Testis (tissue), 3 donors: Measurements from ENCODE around the gene ABLIM3. TPM values are rescaled to one million over a fixed set of nuclear protein-coding genes. Genes with fewer than 3 reads are reported as not detected.
A peak's percentile ranks its signal among the peaks of the same experiment; 100 is the strongest.

Source experiments
- DNase-seq: peaks from one replicate; pipeline ENCODE4 v3.0.0-alpha.2; 2019
- H3K27ac ChIP-seq, 2 donors: fragments of 200-600 bp; sonication (generic); one replicate each; pipeline ENCODE4 v1.5.1; 2019
- H3K27me3 ChIP-seq: fragments of 200-600 bp; sonication (generic); one replicate; pipeline ENCODE4 v1.5.1; 2019
- H3K36me3 ChIP-seq: fragments of 200-600 bp; sonication (generic); one replicate; pipeline ENCODE4 v1.5.1; 2017; ENCODE audit warnings: low read depth; ENCODE audit errors: missing control alignments
- H3K4me1 ChIP-seq: fragments of 200-600 bp; sonication (generic); one replicate; pipeline ENCODE4 v1.5.1; 2019
- H3K4me3 ChIP-seq, 2 donors: fragments of 200-600 bp; sonication (generic); one replicate each; pipeline ENCODE4 v1.5.1; 2017 to 2019
- H3K9me3 ChIP-seq: fragments of 200-600 bp; sonication (generic); one replicate; pipeline ENCODE4 v1.5.1; 2017
- POLR2A ChIP-seq: fragments of 450-650 bp; IDR thresholded peaks from one replicate; pipeline ENCODE4 v1.6.1; 2017; ENCODE audit warnings: antibody characterized with exemption, mild to moderate bottlenecking, moderate library complexity
- WGBS, 2 donors: methylation state at CpG; one replicate each; pipeline ENCODE4 v1.1.5; 2018; 5-methylcytosine and 5-hydroxymethylcytosine counted together
- intact Hi-C: fragments of 100-400 bp; cut with DNase I; formaldehyde crosslinking; loops from one replicate; pipeline ENCODE4 v1.15.1; 2023; ENCODE audit warnings: low total_unique reads
- polyA plus RNA-seq: library from polyadenylated mRNA; stranded (reverse); fragments of 350-450 nt; fragmentation: Illumina TruSeq; extraction: RNeasy Lipid Tissue Mini Kit (QIAGEN cat#74804); gene quantifications from one replicate; pipeline ENCODE4 v1.2.3, GENCODE V29; 2014; ENCODE audit warnings: low read depth, low replicate concordance; ENCODE audit not compliant: insufficient read depth
- total RNA-seq, 2 donors: library from RNA; depleted of rRNA; stranded (reverse); fragments of >200 nt; gene quantifications; one replicate each; pipeline ENCODE4 v1.2.3, GENCODE V29; 2016
- TF ChIP-seq, protein P1 (sequence below), 3 experiments: fragments of 450-650 bp in 2 of 3; fragments of 200-600 bp in 1 of 3; sonication (generic) in 1 of 3; IDR thresholded peaks; one replicate each; pipeline ENCODE4 v1.5.1; 2016 to 2019; ENCODE audit warnings: antibody characterized with exemption in 3 of 3, mild to moderate bottlenecking in 2 of 3, moderate library complexity in 1 of 3

Gene ABLIM3
- total and polyA plus RNA-seq, 3 donors from 2014 or later, result 5.6 to 8.9 (median 7.6) TPM

DNA sequence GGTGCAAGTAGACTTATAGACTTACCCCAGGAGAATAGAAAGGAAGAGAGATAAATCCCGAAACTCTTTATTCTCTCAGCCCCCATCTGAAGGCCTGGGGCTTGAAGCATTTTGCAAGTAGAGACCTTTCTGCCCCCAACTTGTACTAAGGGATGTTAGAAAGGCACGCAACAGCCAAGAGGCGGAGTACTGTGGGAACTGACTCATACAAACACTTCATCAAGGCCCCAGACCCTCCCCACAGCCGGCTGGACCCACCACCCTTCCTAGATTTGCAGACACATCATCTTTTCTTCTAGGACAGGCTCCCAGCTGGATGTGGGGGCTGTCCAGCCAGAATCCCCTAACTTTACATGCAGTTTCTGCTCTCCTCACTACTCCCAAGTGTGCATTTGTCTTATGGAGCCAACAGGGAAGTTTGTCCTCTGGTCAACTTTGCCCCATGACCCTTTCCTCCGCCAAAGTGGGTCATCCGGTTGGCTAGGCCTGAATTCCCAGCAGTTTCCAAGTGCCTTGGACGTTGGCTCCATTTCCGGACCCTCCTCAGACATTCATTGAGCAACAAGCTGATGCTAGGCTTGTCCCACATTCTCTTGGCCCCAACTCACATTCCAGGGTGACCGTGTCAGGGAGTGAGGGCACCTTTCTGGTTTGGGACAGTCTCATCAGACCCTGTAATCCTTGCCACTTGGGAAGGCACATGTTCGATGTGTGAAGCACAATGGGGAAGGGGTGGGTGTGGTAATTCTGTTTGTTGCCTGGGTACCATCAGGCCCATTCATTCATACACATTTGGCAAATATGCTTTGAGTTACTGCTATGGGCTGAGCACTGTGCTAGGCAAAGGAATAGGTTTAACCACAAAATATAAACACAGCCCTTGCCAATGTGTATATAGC, 64.6 kb downstream of the ABLIM3 start:
- DNase-seq, result peak; percentile 23
- no peak for TF ChIP-seq POLR2A
- TF ChIP-seq, protein P1, sequence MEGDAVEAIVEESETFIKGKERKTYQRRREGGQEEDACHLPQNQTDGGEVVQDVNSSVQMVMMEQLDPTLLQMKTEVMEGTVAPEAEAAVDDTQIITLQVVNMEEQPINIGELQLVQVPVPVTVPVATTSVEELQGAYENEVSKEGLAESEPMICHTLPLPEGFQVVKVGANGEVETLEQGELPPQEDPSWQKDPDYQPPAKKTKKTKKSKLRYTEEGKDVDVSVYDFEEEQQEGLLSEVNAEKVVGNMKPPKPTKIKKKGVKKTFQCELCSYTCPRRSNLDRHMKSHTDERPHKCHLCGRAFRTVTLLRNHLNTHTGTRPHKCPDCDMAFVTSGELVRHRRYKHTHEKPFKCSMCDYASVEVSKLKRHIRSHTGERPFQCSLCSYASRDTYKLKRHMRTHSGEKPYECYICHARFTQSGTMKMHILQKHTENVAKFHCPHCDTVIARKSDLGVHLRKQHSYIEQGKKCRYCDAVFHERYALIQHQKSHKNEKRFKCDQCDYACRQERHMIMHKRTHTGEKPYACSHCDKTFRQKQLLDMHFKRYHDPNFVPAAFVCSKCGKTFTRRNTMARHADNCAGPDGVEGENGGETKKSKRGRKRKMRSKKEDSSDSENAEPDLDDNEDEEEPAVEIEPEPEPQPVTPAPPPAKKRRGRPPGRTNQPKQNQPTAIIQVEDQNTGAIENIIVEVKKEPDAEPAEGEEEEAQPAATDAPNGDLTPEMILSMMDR (IDR thresholded peaks at IDR 0.05), result no peak
- intact Hi-C loops, result no loop called here
- no peak overlapping the region for H3K4me3 ChIP-seq
- H3K4me1 ChIP-seq, result no peaks in the 10 kb centered on the region
- H3K9me3 ChIP-seq, result no peaks in the 10 kb centered on the region
- H3K36me3 ChIP-seq, result no peaks in the 10 kb centered on the region
- H3K27me3 ChIP-seq, result no peaks in the 10 kb centered on the region
- H3K27ac ChIP-seq, result no peak overlapping the region
- 74 to 76% methylated on average over 10 of the region's 10 CpGs for WGBS, 2 donors

DNA sequence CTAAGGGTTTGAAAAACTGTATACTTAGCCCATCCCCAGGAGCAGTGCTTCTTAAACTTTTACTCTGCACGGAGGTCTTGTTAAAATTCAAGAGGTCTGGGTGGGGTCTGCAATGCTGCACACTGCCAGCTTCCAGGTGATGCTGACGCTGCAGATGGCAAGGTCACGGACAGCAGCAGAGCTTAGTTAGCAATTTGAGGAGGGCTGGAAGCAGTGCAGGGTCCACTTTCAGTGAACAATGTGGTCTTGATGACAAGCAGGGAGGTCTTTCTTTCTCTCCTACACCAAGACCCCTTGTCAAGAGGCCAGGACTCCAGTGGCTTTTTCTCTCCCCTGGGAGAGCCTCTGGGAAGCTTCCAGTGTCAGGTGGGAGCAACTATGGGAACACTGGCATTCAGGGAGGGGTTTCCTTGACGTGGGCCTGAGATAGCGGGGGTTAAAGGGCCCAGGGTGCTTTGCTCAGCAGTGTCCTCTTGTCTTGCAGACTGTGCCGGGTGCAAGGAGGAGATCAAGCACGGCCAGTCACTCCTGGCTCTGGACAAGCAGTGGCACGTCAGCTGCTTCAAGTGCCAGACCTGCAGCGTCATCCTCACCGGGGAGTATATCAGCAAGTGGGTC, 65.3 kb downstream of the ABLIM3 start:
- TF ChIP-seq POLR2A, result no peak
- TF ChIP-seq, protein P1 (IDR thresholded peaks at IDR 0.05), result no peak
- 67 to 69% methylated on average over 4 to 10 of the region's 10 CpGs for WGBS, 2 donors
- Histone ChIP-seq H3K4me3 (no peak overlapping the region), H3K36me3 (no peaks in the 10 kb centered on the region), H3K27me3 (no peaks in the 10 kb centered on the region), H3K9me3 (no peaks in the 10 kb centered on the region), H3K27ac (no peak overlapping the region), H3K4me1 (no peaks in the 10 kb centered on the region)
- DNase-seq, result no peak
- intact Hi-C loops, result no loop called here

DNA sequence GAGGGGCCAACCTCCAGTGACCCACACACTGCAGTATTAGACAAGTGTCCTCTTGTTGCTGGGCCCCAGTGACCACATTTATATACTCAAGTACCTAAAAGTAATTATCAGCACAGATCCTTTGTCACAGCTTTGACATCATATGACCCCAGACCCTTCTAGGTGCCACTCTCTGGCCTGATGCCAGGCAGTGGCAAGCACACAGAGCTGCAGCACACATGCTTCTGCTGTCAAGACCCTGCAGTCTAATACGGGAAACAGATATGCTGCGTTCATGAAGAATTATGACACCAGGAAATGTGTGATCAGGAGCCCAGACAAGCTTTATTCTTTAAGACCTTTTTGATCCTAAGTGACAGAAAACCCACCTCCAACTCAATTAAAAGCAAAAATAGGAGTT, 66.5 kb downstream of the ABLIM3 start:
- WGBS, 2 donors, result 81 to 86% methylated on average over 2 of the region's 2 CpGs
- no peaks in the 10 kb centered on the region for H3K27me3 ChIP-seq

DNA sequence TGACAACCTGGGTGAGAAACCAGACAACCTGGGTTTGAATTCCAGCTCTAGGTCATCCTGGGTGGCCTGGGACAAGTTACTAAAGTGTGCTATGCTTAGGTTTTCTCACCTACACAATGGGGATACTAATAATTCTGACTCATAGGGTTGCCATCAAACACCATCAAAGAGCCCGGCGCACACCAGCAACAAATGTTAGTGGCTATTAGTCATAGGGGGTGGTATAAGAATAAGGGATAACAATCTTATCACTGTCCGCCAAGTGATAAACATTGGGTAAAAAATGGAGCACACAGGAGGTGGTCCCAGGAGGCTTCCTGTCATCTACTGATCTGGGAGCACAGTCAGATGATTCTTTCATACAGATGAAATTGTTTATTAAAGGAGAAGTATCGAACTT, 68.9 kb downstream of the ABLIM3 start:
- no peak for DNase-seq
- WGBS, 2 donors, result 94 to 98% methylated on average over 4 of the region's 4 CpGs
- intact Hi-C loops, result no loop called here
- Histone ChIP-seq H3K27ac (no peak overlapping the region), H3K4me3 (no peak overlapping the region), H3K27me3 (no peaks in the 10 kb centered on the region), H3K9me3 (no peaks in the 10 kb centered on the region), H3K36me3 (no peaks in the 10 kb centered on the region), H3K4me1 (no peaks in the 10 kb centered on the region)
- TF ChIP-seq POLR2A, result no peak
- TF ChIP-seq, protein P1 (IDR thresholded peaks at IDR 0.05), result no peak

More for the DNA sequence above, 66.5 kb downstream of the ABLIM3 start:
- H3K36me3 ChIP-seq, result no peaks in the 10 kb centered on the region
- no peaks in the 10 kb centered on the region for H3K9me3 ChIP-seq
- intact Hi-C loops, result no loop called here
- no peak overlapping the region for H3K4me3 ChIP-seq
- no peak overlapping the region for H3K27ac ChIP-seq
- DNase-seq, result no peak
- H3K4me1 ChIP-seq, result no peaks in the 10 kb centered on the region
- TF ChIP-seq, protein P1 (IDR thresholded peaks at IDR 0.05), result no peak
- TF ChIP-seq POLR2A, result no peak
